Glutamatergic neuron (in vitro differentiated cells): Measurements from ENCODE around the gene PPP1R14B. TPM values are rescaled to one million over a fixed set of nuclear protein-coding genes. Genes with fewer than 3 reads are reported as not detected.

ENCODE experiments used
- DNase-seq: peaks from one replicate; pipeline ENCODE4 v3.0.0; 2022
- H3K27ac Mint-ChIP-seq: one replicate; pipeline ENCODE4 v1.8.0; 2020; ENCODE audit warnings: mild to moderate bottlenecking, mixed read lengths, inconsistent platforms; ENCODE audit not compliant: unreplicated experiment
- H3K27me3 Mint-ChIP-seq: one replicate; pipeline ENCODE4 v1.8.0; 2020; ENCODE audit warnings: mild to moderate bottlenecking, moderate library complexity, mixed read lengths, inconsistent platforms; ENCODE audit not compliant: unreplicated experiment
- H3K36me3 Mint-ChIP-seq: one replicate; pipeline ENCODE4 v1.8.0; 2020; ENCODE audit warnings: mild to moderate bottlenecking, mixed read lengths, inconsistent platforms; ENCODE audit not compliant: unreplicated experiment
- H3K4me1 Mint-ChIP-seq: one replicate; pipeline ENCODE4 v1.8.0; 2020; ENCODE audit warnings: mild to moderate bottlenecking, low read depth, mixed read lengths, inconsistent platforms; ENCODE audit not compliant: unreplicated experiment
- H3K4me3 Mint-ChIP-seq: one replicate; pipeline ENCODE4 v1.8.0; 2020; ENCODE audit warnings: mild to moderate bottlenecking, mixed read lengths, inconsistent platforms; ENCODE audit not compliant: unreplicated experiment
- H3K9me3 Mint-ChIP-seq: one replicate; pipeline ENCODE4 v1.8.0; 2020; ENCODE audit warnings: mild to moderate bottlenecking, moderate library complexity, mixed read lengths, inconsistent platforms; ENCODE audit not compliant: unreplicated experiment
- CTCF ChIP-seq: fragments of 200-600 bp; sonication (generic); IDR thresholded peaks from one replicate; pipeline ENCODE4 v1.5.0; 2021; ENCODE audit not compliant: partially characterized antibody, unreplicated experiment
- total RNA-seq: library from RNA; stranded (reverse); fragmentation: NEBNext Ultra II Directional; extraction: Animal tissue kit (Norgen Biotek cat#: 25700); gene quantifications from one replicate; pipeline ENCODE4 v1.2.1, GENCODE V29; 2021; ENCODE audit not compliant: unreplicated experiment

The PPP1R14B gene
- total RNA-seq, 1 donor from 2014 or later = 348 TPM

GRCh38 chr11:64267207-64267945 lies 20.6 kb upstream of the PPP1R14B start:
- peaks cover 16% of the 10 kb centered on the region for H3K9me3 Mint-ChIP-seq
- peaks cover 17% of the 10 kb centered on the region for H3K27me3 Mint-ChIP-seq
- H3K4me3 Mint-ChIP-seq = peak overlapping the region; percentile 55
- no peak for DNase-seq
- no peaks in the 10 kb centered on the region for H3K36me3 Mint-ChIP-seq
- TF ChIP-seq CTCF = no peak
- H3K4me1 Mint-ChIP-seq = peaks cover 2% of the 10 kb centered on the region
- H3K27ac Mint-ChIP-seq = peak overlapping the region; percentile 34

GRCh38 chr11:64266339-64266738 lies 19.6 kb upstream of the PPP1R14B start:
- Mint-ChIP-seq H3K4me1 (peaks cover 2% of the 10 kb centered on the region), H3K36me3 (no peaks in the 10 kb centered on the region), H3K4me3 (no peak overlapping the region), H3K27ac (no peak overlapping the region), H3K9me3 (peaks cover 16% of the 10 kb centered on the region), H3K27me3 (peaks cover 15% of the 10 kb centered on the region)
- TF ChIP-seq CTCF = no peak
- no peak for DNase-seq

DNA sequence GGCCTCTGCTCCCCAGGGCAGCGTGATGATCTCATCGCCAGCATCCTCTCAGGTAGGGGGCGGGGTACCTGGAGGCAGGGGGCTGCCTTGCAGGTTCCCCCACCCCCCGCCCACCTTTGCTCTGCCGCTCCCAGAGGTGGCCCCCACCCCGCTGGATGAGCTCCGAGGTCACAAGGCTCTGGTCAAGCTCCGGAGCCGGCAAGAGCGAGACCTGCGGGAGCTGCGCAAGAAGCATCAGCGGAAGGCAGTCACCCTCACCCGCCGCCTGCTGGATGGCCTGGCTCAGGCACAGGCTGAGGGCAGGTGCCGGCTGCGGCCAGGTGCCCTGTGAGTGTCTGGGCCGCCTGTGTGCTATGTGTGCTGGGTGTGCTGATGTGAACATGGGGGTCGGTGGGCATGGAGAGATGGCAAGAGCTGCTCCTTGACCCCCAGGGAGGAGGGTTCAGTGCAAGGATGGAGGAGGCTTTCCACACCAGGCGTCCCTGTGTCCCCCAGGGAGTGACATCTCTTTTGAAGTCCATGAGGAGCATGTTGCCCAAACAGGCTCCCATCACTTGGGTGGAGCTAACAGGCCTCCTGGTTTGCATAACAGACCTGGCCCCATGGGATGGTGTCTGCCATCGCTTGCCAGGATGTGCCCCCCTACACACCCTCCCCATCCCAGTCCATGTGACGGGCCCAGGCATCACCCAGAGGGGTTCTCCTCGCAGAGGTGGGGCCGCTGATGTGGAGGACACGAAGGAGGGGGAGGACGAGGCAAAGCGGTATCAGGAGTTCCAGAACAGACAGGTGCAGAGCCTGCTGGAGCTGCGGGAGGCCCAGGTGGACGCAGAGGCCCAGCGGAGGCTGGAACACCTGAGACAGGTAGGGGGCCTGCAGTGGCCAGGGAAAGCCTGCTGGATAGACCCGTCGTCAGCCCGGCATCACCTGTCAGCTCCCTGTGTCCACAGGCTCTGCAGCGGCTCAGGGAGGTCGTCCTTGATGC lies 18.7 kb upstream of the PPP1R14B start:
- Mint-ChIP-seq H3K36me3 (no peaks in the 10 kb centered on the region), H3K27me3 (peaks cover 13% of the 10 kb centered on the region)
- no peak for DNase-seq

GRCh38 chr11:64264371-64264852 lies 17.7 kb upstream of the PPP1R14B start:
- Mint-ChIP-seq H3K4me1 (peaks cover 2% of the 10 kb centered on the region), H3K4me3 (no peak overlapping the region), H3K9me3 (peaks cover 10% of the 10 kb centered on the region), H3K27ac (no peak overlapping the region), H3K36me3 (no peaks in the 10 kb centered on the region), H3K27me3 (peaks cover 17% of the 10 kb centered on the region)
- DNase-seq = no peak
- no peak for TF ChIP-seq CTCF

More for the DNA sequence above, 18.7 kb upstream of the PPP1R14B start:
- Mint-ChIP-seq H3K27ac (no peak overlapping the region), H3K4me1 (peaks cover 2% of the 10 kb centered on the region), H3K4me3 (no peak overlapping the region), H3K9me3 (peaks cover 11% of the 10 kb centered on the region)
- no peak for TF ChIP-seq CTCF
